GM12878 (cell line): Measurements from ENCODE around the gene CLEC16A. TPM values are rescaled to one million over a fixed set of nuclear protein-coding genes. Genes with fewer than 3 reads are reported as not detected.

Experiments
- ATAC-seq: fragments of 200-7000 bp; cut with Tn5 transposase; 3 replicates; pipeline ENCODE4 v1.9.1; 2020; ENCODE audit warnings: mild to moderate bottlenecking, moderate library complexity
- BruUV-seq: library from RNA; stranded (reverse); fragments of 400-500 nt; replicated peaks from 2 replicates; lab custom pipeline; 2021; lab: Mats Ljungman, UMichigan
- CTCF ChIA-PET: fragments of 300-600 bp; sonication (Branson Sonifier 250); formaldehyde crosslinking; extraction: SDS; loops from one replicate; lab custom pipeline; 2021; ENCODE audit warnings: inconsistent platforms; lab: Yijun Ruan, JAX
- POLR2A ChIA-PET: fragments of 350-600 bp; formaldehyde crosslinking; extraction: SDS; loops from one replicate; lab custom pipeline; 2021; ENCODE audit warnings: inconsistent platforms; lab: Charles Lee
- RAD21 ChIA-PET: fragments of 300-600 bp; sonication (Branson Sonifier 250); formaldehyde crosslinking; loops from one replicate; lab custom pipeline; 2023; ENCODE audit warnings: antibody characterized with exemption; ENCODE audit not compliant: unreplicated experiment; lab: Charles Lee
- SMC1A ChIA-PET: fragments of 300-600 bp; sonication (Branson Sonifier 250); formaldehyde crosslinking; loops from one replicate; lab custom pipeline; 2023; ENCODE audit not compliant: unreplicated experiment, uncharacterized antibody; lab: Charles Lee
- DNase-seq: peaks from one replicate; pipeline ENCODE4 v3.0.0-alpha.2; 2011; ENCODE audit warnings: low read depth, low spot score
- FAIRE-seq: peaks from 3 replicates; lab custom pipeline; 2011; peaks lifted over from hg19 to GRCh38; lab: Jason Lieb, UNC
- H2AFZ ChIP-seq: 2 replicates; pipeline ENCODE4 v1.6.0; 2011; ENCODE audit warnings: low read depth, low read length, control low read depth; ENCODE audit not compliant: control insufficient read depth
- H3K27ac ChIP-seq: 2 replicates; pipeline ENCODE4 v1.5.1; 2011; ENCODE audit warnings: control low read depth; ENCODE audit not compliant: control insufficient read depth, insufficient read depth
- H3K27me3 ChIP-seq, 2 experiments: replicated peaks in 1 of 2; 2 replicates each; pipeline versions ENCODE4 v1.6.0 to v1.6.1; 2011; ENCODE audit warnings: low read length in 1 of 2; ENCODE audit not compliant: control insufficient read depth in 2 of 2, insufficient read depth in 2 of 2
- H3K36me3 ChIP-seq, 2 experiments: 2 replicates each; pipeline ENCODE4 v1.5.1; 2011; ENCODE audit warnings: low read length in 1 of 2; ENCODE audit not compliant: control insufficient read depth in 2 of 2, insufficient read depth in 2 of 2
- H3K4me1 ChIP-seq: 2 replicates; pipeline ENCODE4 v1.6.1; 2011; ENCODE audit warnings: mild to moderate bottlenecking, low read length, moderate library complexity, mixed read lengths; ENCODE audit not compliant: control insufficient read depth, insufficient read depth
- H3K4me2 ChIP-seq: 2 replicates; pipeline ENCODE4 v1.6.0; 2011; ENCODE audit warnings: control low read depth; ENCODE audit not compliant: control insufficient read depth, insufficient read depth
- H3K4me3 ChIP-seq: fragments of 200-600 bp; sonication (generic); 2 replicates; pipeline ENCODE4 v1.5.1; 2016
- H3K79me2 ChIP-seq: 2 replicates; pipeline ENCODE4 v1.6.0; 2011; ENCODE audit warnings: low read length; ENCODE audit not compliant: control insufficient read depth, insufficient read depth
- H3K9ac ChIP-seq: 2 replicates; pipeline ENCODE4 v1.8.0; 2011; ENCODE audit warnings: low read length, control low read depth, mixed read lengths; ENCODE audit not compliant: control insufficient read depth, insufficient read depth
- H3K9me3 ChIP-seq: replicated peaks from 3 replicates; pipeline ENCODE4 v1.5.1; 2011; ENCODE audit warnings: mild to moderate bottlenecking, low read length; ENCODE audit not compliant: control insufficient read depth, insufficient read depth
- H4K20me1 ChIP-seq: 2 replicates; pipeline ENCODE4 v1.6.0; 2011; ENCODE audit not compliant: control insufficient read depth, insufficient read depth
- ATF2 ChIP-seq: IDR thresholded peaks from 2 replicates; pipeline ENCODE4 v1.6.1; 2012; ENCODE audit warnings: low read length, inconsistent platforms
- BHLHE40 ChIP-seq, 2 experiments: fragments of 450-650 bp in 1 of 2; IDR thresholded peaks; 2 replicates each; pipeline ENCODE4 v1.6.1; 2011 to 2017; ENCODE audit warnings: low read depth in 2 of 2, borderline replicate concordance in 1 of 2, improper control_type of control experiment in 1 of 2, low read length in 1 of 2, mild to moderate bottlenecking in 1 of 2
- CREB1 ChIP-seq: IDR thresholded peaks from 2 replicates; pipeline ENCODE4 v1.6.1; 2012; ENCODE audit warnings: low read depth, mild to moderate bottlenecking, inconsistent platforms
- EGR1 ChIP-seq, 2 experiments: IDR thresholded peaks; 1 replicate in 1 of 2; 2 replicates in 1 of 2; pipeline ENCODE4 v1.6.1; 2011 to 2012; ENCODE audit warnings: low read depth in 2 of 2, low read length in 2 of 2, borderline replicate concordance in 1 of 2, mild to moderate bottlenecking in 1 of 2, moderate library complexity in 1 of 2
- GATAD2B ChIP-seq: fragments of 450-650 bp; conservative IDR thresholded peaks from 2 replicates; pipeline ENCODE4 v1.6.1; 2017; ENCODE audit warnings: low read depth, mild to moderate bottlenecking, moderate library complexity
- HCFC1 ChIP-seq: fragments of 150-350 bp; IDR thresholded peaks from 2 replicates; pipeline ENCODE4 v1.6.1; 2014; ENCODE audit warnings: low read length
- JUNB ChIP-seq: IDR thresholded peaks from 2 replicates; pipeline ENCODE4 v1.6.1; 2016; ENCODE audit warnings: antibody characterized with exemption, mild to moderate bottlenecking
- POU2F2 ChIP-seq: IDR thresholded peaks from 3 replicates; pipeline ENCODE4 v1.6.1; 2011; ENCODE audit warnings: low read depth, mild to moderate bottlenecking, low read length, borderline replicate concordance
- SIN3A ChIP-seq: IDR thresholded peaks from 2 replicates; pipeline ENCODE4 v1.6.1; 2012; ENCODE audit warnings: low read depth, low read length, improper control_type of control experiment
- ZBTB11 ChIP-seq: fragments of 450-650 bp; formaldehyde crosslinking; IDR thresholded peaks from 2 replicates; pipeline ENCODE4 v1.5.0; 2022; ENCODE audit warnings: mild to moderate bottlenecking, missing genetic modification characterization
- ZBTB33 ChIP-seq: fragments of 450-650 bp; IDR thresholded peaks from 2 replicates; pipeline ENCODE4 v1.6.1; 2017; ENCODE audit warnings: mild to moderate bottlenecking
- ZBTB4 ChIP-seq: fragments of 450-650 bp; formaldehyde crosslinking; IDR thresholded peaks from 2 replicates; pipeline ENCODE4 v1.4.0; 2022; ENCODE audit warnings: mild to moderate bottlenecking, moderate library complexity
- WGBS: methylation state at CpG from one replicate; pipeline ENCODE4 v1.1.6; 2016; ENCODE audit warnings: low lambda C conversion rate; ENCODE audit not compliant: insufficient replicate concordance, insufficient coverage; ENCODE audit errors: missing lambda C conversion rate; 5-methylcytosine and 5-hydroxymethylcytosine counted together
- in situ Hi-C: fragments of 300-500 bp; cut with MboI; formaldehyde crosslinking; loops from 9 replicates; pipeline ENCODE4 v1.14.3; 2018; ENCODE audit warnings: mixed read lengths
- intact Hi-C: fragments of 100-400 bp; cut with micrococcal nuclease; formaldehyde crosslinking; loops from one replicate; pipeline ENCODE4 v1.14.2; 2022; ENCODE audit not compliant: unreplicated experiment
- polyA plus RNA-seq, 11 experiments: library from polyadenylated mRNA; depleted of rRNA in 4 of 11; unstranded in 6 of 11; stranded (reverse) in 5 of 11; fragments of >200 nt; fragmentation: Nextera tagmentation in 4 of 11; fragmentation: Illumina TruSeq in 1 of 11; extraction: Ambion mirVana in 4 of 11; extraction: Trizol in 1 of 11; gene quantifications; 1 replicate in 1 of 11; 2 replicates in 10 of 11; pipeline versions ENCODE4 v1.2.1 to v1.2.3, GENCODE V29; 2011 to 2016; ENCODE audit warnings: inconsistent platforms in 2 of 11, missing spikeins in 2 of 11, low read depth in 1 of 11
- total RNA-seq, 4 experiments: library from RNA; depleted of rRNA in 3 of 4; stranded (reverse); fragments of >200 nt in 3 of 4; fragmentation: Illumina TruSeq in 1 of 4; extraction: Trizol in 1 of 4; gene quantifications; 2 replicates each; pipeline versions ENCODE4 v1.2.1 to v1.2.3, GENCODE V29; 2013 to 2021

CLEC16A gene
- total and polyA plus RNA-seq, 10 of the 15 experiments (the other 5 are each of a cell fraction or from before 2014, with no cell fraction given) = 1.5 to 28.8 (median 19.2) TPM

- ChIA-PET POLR2A (interaction anchor here (0.5 to 2.3 kb wide), 3 partner anchors 12 to 76 kb away, joined by 3 to 5 read pairs (median 4); no protein-coding TSS in a partner anchor), CTCF (interaction anchor here (1.1 to 1.3 kb wide), 3 partner anchors 8 to 99 kb away, joined by 3 to 5 read pairs (median 3); no protein-coding TSS in a partner anchor), RAD21 (interaction anchor here (0.8 to 1.2 kb wide), 3 partner anchors 99 to 119 kb away, joined by 3 read pairs; no protein-coding TSS in a partner anchor), SMC1A (interaction anchor here (0.9 to 2.2 kb wide), 6 partner anchors 9 to 124 kb away, joined by 3 to 11 read pairs (median 4); no protein-coding TSS in a partner anchor)
- H3K4me1 ChIP-seq = peaks cover 24% of the 10 kb centered on the region
- no peak for DNase-seq
- no peaks in the 10 kb centered on the region for H3K9me3 ChIP-seq
- no peak overlapping the region for H3K27ac ChIP-seq
- no peak overlapping the region for H2AFZ ChIP-seq
- no peaks in the 10 kb centered on the region for H4K20me1 ChIP-seq
- WGBS = 61% methylated on average over 2 of the region's 2 CpGs
- no TSS peak for BruUV-seq
- no peaks in the 10 kb centered on the region for H3K27me3 ChIP-seq
- H3K9ac ChIP-seq = no peak overlapping the region
- H3K4me2 ChIP-seq = no peak overlapping the region
- H3K79me2 ChIP-seq = no peaks in the 10 kb centered on the region
- ATAC-seq = no peak
- in situ Hi-C loops = no loop called here
- no peak overlapping the region for H3K4me3 ChIP-seq
- intact Hi-C loops = no loop called here
- FAIRE-seq = no peak
- H3K36me3 ChIP-seq = peaks cover 0 to 7% of the 10 kb centered on the region in 2 experiments; a peak in 3 of 4 replicates
- TF ChIP-seq EGR1 (IDR thresholded peaks at IDR 0.05; ENCODE audit: borderline replicate concordance in 1 of 2, low read depth in 2 of 2, low read length in 2 of 2) (no peak), ZBTB4 (CRISPR knock-in tag) (no peak), ZBTB33 (no peak), JUNB (no peak), BHLHE40 (IDR thresholded peaks at IDR 0.05; ENCODE audit: borderline replicate concordance in 1 of 2, low read depth in 2 of 2, low read length in 1 of 2) (no peak), ATF2 (no peak), POU2F2 (no peak), CREB1 (no peak), SIN3A (no peak), ZBTB11 (CRISPR knock-in tag) (no peak), HCFC1 (no peak), GATAD2B (no peak)
These were observed 138.6 kb downstream of the CLEC16A start for GRCh38 chr16:11082860-11083388.
